Fibroblast of pulmonary artery (primary cell): ENCODE results near the gene ARHGAP15.

Source experiments
- DNase-seq: peaks from one replicate; pipeline ENCODE4 v3.0.0-alpha.2; 2010; ENCODE audit warnings: low read depth
- H3K4me3 ChIP-seq: replicated peaks from 2 replicates; pipeline ENCODE4 v1.5.1; 2011; ENCODE audit warnings: low read depth, mild to moderate bottlenecking, control low read depth, low read length, moderate library complexity
- CTCF ChIP-seq: IDR thresholded peaks from 2 replicates; pipeline ENCODE4 v1.5.1; 2011; ENCODE audit warnings: mild to moderate bottlenecking, control low read depth, low read length, inconsistent platforms; ENCODE audit errors: missing control alignments

Gene ARHGAP15

GRCh38 chr2:143740431-143740830 is 611.2 kb downstream of the ARHGAP15 start:
- TF ChIP-seq CTCF: no peak
- DNase-seq: no peak
- no peak overlapping the region for H3K4me3 ChIP-seq

- no peak for DNase-seq
- no peak overlapping the region for H3K4me3 ChIP-seq
- no peak for TF ChIP-seq CTCF
These were observed 612.0 kb downstream of the ARHGAP15 start for GRCh38 chr2:143741205-143741604.

GRCh38 chr2:143742581-143742980 is 613.4 kb downstream of the ARHGAP15 start:
- no peak for TF ChIP-seq CTCF
- H3K4me3 ChIP-seq: no peak overlapping the region
- no peak for DNase-seq

GRCh38 chr2:143744114-143744513 is 614.9 kb downstream of the ARHGAP15 start:
- no peak overlapping the region for H3K4me3 ChIP-seq
- TF ChIP-seq CTCF: no peak
- no peak for DNase-seq

- H3K4me3 ChIP-seq: no peak overlapping the region
- DNase-seq: no peak
- no peak for TF ChIP-seq CTCF
These were observed 615.8 kb downstream of the ARHGAP15 start for GRCh38 chr2:143745060-143745459.

GRCh38 chr2:143754742-143755141 is 625.5 kb downstream of the ARHGAP15 start:
- no peak for DNase-seq
- TF ChIP-seq CTCF: no peak
- no peak overlapping the region for H3K4me3 ChIP-seq

GRCh38 chr2:143758629-143759330 is 629.6 kb downstream of the ARHGAP15 start:
- no peak overlapping the region for H3K4me3 ChIP-seq
- TF ChIP-seq CTCF: no peak
- no peak for DNase-seq
